OCI-LY3 (cell line): ENCODE data around the gene TPRG1.
A peak's percentile ranks its signal among the peaks of the same experiment; 100 is the strongest.

Experiments used
- H2AFZ ChIP-seq: fragments of 200-600, 300-600 bp; shearing (Covaris generic); 2 replicates; pipeline ENCODE4 v1.6.0; 2014; ENCODE audit warnings: antibody characterized with exemption, low read depth, low read length
- H3K27ac ChIP-seq: fragments of 200-600, 300-600 bp; sonication (generic); 2 replicates; pipeline ENCODE4 v1.5.1; 2014; ENCODE audit warnings: mild to moderate bottlenecking, low read length, moderate library complexity, mixed read lengths
- H3K27me3 ChIP-seq: fragments of 200-600, 300-600 bp; sonication (generic); 2 replicates; pipeline ENCODE4 v1.6.1; 2014; ENCODE audit warnings: low read depth, low read length, mixed read lengths
- H3K36me3 ChIP-seq: fragments of 200-600, 300-600 bp; sonication (generic); replicated peaks from 2 replicates; pipeline ENCODE3; 2014; ENCODE audit warnings: low read depth, low read length, mixed read lengths
- H3K4me1 ChIP-seq: fragments of 300-600, 200-600 bp; sonication (generic); 2 replicates; pipeline ENCODE4 v1.6.1; 2014; ENCODE audit warnings: low read length, mixed read lengths
- H3K4me2 ChIP-seq: fragments of 200-600, 300-600 bp; sonication (generic); 2 replicates; pipeline ENCODE4 v1.6.1; 2014; ENCODE audit warnings: low read length, mixed read lengths
- H3K4me3 ChIP-seq: fragments of 300-600, 200-600 bp; sonication (generic); 2 replicates; pipeline ENCODE4 v1.5.1; 2014; ENCODE audit warnings: antibody characterized with exemption, mild to moderate bottlenecking, low read length, moderate library complexity
- H3K79me2 ChIP-seq: fragments of 300-600, 200-600 bp; shearing (Covaris generic); 2 replicates; pipeline ENCODE4 v1.6.1; 2014; ENCODE audit warnings: mild to moderate bottlenecking, low read length, mixed read lengths
- H3K9ac ChIP-seq: fragments of 300-600, 200-600 bp; shearing (Covaris generic); 2 replicates; pipeline ENCODE4 v1.6.0; 2014; ENCODE audit warnings: mild to moderate bottlenecking, low read length, moderate library complexity
- H3K9me3 ChIP-seq: fragments of 200-600, 300-600 bp; shearing (Covaris generic); 2 replicates; pipeline ENCODE4 v1.6.1; 2014; ENCODE audit warnings: low read length, mixed read lengths; ENCODE audit not compliant: insufficient read depth
- H4K20me1 ChIP-seq: fragments of 200-600, 300-600 bp; sonication (generic); 2 replicates; pipeline ENCODE4 v1.6.1; 2016; ENCODE audit warnings: low read length, mixed read lengths; ENCODE audit not compliant: insufficient read depth
- CTCF ChIP-seq: fragments of 200-600, 300-600 bp; sonication (generic); IDR thresholded peaks from 2 replicates; pipeline ENCODE4 v1.5.1; 2014; ENCODE audit warnings: antibody characterized with exemption, low read length, low read depth
- EZH2phosphoT487 ChIP-seq: fragments of 200-600 bp; shearing (Covaris generic); IDR thresholded peaks from 2 replicates; pipeline ENCODE4 v1.6.1; 2018; ENCODE audit warnings: antibody characterized with exemption, mixed run types, low read depth

TPRG1 gene

GRCh38 chr3:189330066-189330465, 158.3 kb downstream of the TPRG1 start:
- no peak overlapping the region for H2AFZ ChIP-seq
- no peaks in the 10 kb centered on the region for H3K79me2 ChIP-seq
- TF ChIP-seq EZH2phosphoT487, result no peak
- H3K27me3 ChIP-seq, result no peaks in the 10 kb centered on the region
- no peaks in the 10 kb centered on the region for H4K20me1 ChIP-seq
- H3K4me3 ChIP-seq, result no peak overlapping the region
- no peaks in the 10 kb centered on the region for H3K9me3 ChIP-seq
- H3K4me2 ChIP-seq, result no peak overlapping the region
- no peak overlapping the region for H3K9ac ChIP-seq
- no peak overlapping the region for H3K27ac ChIP-seq
- H3K36me3 ChIP-seq, result no peaks in the 10 kb centered on the region
- peaks cover 4% of the 10 kb centered on the region for H3K4me1 ChIP-seq

GRCh38 chr3:189331002-189331418, 159.2 kb downstream of the TPRG1 start:
- Histone ChIP-seq H3K4me3 (no peak overlapping the region), H3K27ac (no peak overlapping the region), H3K9ac (no peak overlapping the region), H4K20me1 (no peaks in the 10 kb centered on the region), H2AFZ (no peak overlapping the region), H3K79me2 (no peaks in the 10 kb centered on the region), H3K9me3 (no peaks in the 10 kb centered on the region), H3K36me3 (no peaks in the 10 kb centered on the region), H3K27me3 (no peaks in the 10 kb centered on the region), H3K4me2 (no peak overlapping the region), H3K4me1 (no peaks in the 10 kb centered on the region)
- TF ChIP-seq EZH2phosphoT487 (no peak), CTCF (no peak)

- TF ChIP-seq EZH2phosphoT487 (no peak), CTCF (no peak)
- Histone ChIP-seq H4K20me1 (no peaks in the 10 kb centered on the region), H3K36me3 (no peaks in the 10 kb centered on the region), H3K4me2 (no peak overlapping the region), H3K27me3 (no peaks in the 10 kb centered on the region), H3K4me3 (no peak overlapping the region), H3K4me1 (peaks cover 1% of the 10 kb centered on the region; the same call in 1 of the 2 replicates), H3K27ac (no peak overlapping the region), H3K79me2 (no peaks in the 10 kb centered on the region), H3K9me3 (no peaks in the 10 kb centered on the region), H3K9ac (no peak overlapping the region), H2AFZ (no peak overlapping the region)
These were observed 162.5 kb downstream of the TPRG1 start for GRCh38 chr3:189334064-189334920.

- TF ChIP-seq CTCF, result 0 out of 2 replicates have a peak, but pooled peaks have one; percentile 5
- TF ChIP-seq EZH2phosphoT487, result no peak
- no peaks in the 10 kb centered on the region for H3K36me3 ChIP-seq
- H3K27ac ChIP-seq, result no peak overlapping the region
- no peak overlapping the region for H3K4me3 ChIP-seq
- H3K9ac ChIP-seq, result no peak overlapping the region
- H2AFZ ChIP-seq, result no peak overlapping the region
- no peaks in the 10 kb centered on the region for H4K20me1 ChIP-seq
- H3K4me1 ChIP-seq, result peaks cover 15% of the 10 kb centered on the region
- no peaks in the 10 kb centered on the region for H3K9me3 ChIP-seq
- H3K27me3 ChIP-seq, result no peaks in the 10 kb centered on the region
- H3K79me2 ChIP-seq, result no peaks in the 10 kb centered on the region
- no peak overlapping the region for H3K4me2 ChIP-seq
These were observed 165.9 kb downstream of the TPRG1 start for GRCh38 chr3:189337673-189338091.
